ENCODE measurements around the gene TLR10. TPM values are rescaled to one million over a fixed set of nuclear protein-coding genes. Genes with fewer than 3 reads are reported as not detected.

The TLR10 gene
- total RNA-seq, 1 donor from 2014 or later: not detected

- Histone ChIP-seq H3K4me1 (no peaks in the 10 kb centered on the region), H3K36me3 (no peaks in the 10 kb centered on the region), H3K27me3 (ENCODE audit: low read depth) (no peaks in the 10 kb centered on the region), H3K4me3 (peak overlapping the region; percentile 9), H3K27ac (replicated peaks) (peak overlapping the region; percentile 19), H3K9me3 (replicated peaks) (peaks cover 10% of the 10 kb centered on the region)
- TF ChIP-seq CTCF (IDR thresholded peaks at IDR 0.05; ENCODE audit: borderline replicate concordance): no peak
- DNase-seq: no peak
- intact Hi-C loops (cut with micrococcal nuclease): no loop called here
Measured at GRCh38 chr4:38743866-38744265, 38.9 kb downstream of the TLR10 start.

GRCh38 chr4:38740303-38740702 is 42.5 kb downstream of the TLR10 start:
- H3K4me3 ChIP-seq: no peak overlapping the region
- no peaks in the 10 kb centered on the region for H3K27me3 ChIP-seq (ENCODE audit: low read depth)
- H3K27ac ChIP-seq (replicated peaks): no peak overlapping the region
- DNase-seq: no peak
- no peaks in the 10 kb centered on the region for H3K36me3 ChIP-seq
- no peak for TF ChIP-seq CTCF (IDR thresholded peaks at IDR 0.05; ENCODE audit: borderline replicate concordance)
- H3K9me3 ChIP-seq (replicated peaks): no peaks in the 10 kb centered on the region
- H3K4me1 ChIP-seq: no peaks in the 10 kb centered on the region
- intact Hi-C loops (cut with micrococcal nuclease): no loop called here

- H3K4me3 ChIP-seq: no peak overlapping the region
- H3K27me3 ChIP-seq (ENCODE audit: low read depth): no peaks in the 10 kb centered on the region
- DNase-seq: no peak
- no peak overlapping the region for H3K27ac ChIP-seq (replicated peaks)
- no peaks in the 10 kb centered on the region for H3K4me1 ChIP-seq
- no peak for TF ChIP-seq CTCF (IDR thresholded peaks at IDR 0.05; ENCODE audit: borderline replicate concordance)
- no peaks in the 10 kb centered on the region for H3K9me3 ChIP-seq (replicated peaks)
- intact Hi-C loops (cut with micrococcal nuclease): no loop called here
- H3K36me3 ChIP-seq: no peaks in the 10 kb centered on the region
Measured at GRCh38 chr4:38738940-38739803, 43.6 kb downstream of the TLR10 start.

GRCh38 chr4:38735870-38736269 is 46.9 kb downstream of the TLR10 start:
- no peak for TF ChIP-seq CTCF (IDR thresholded peaks at IDR 0.05; ENCODE audit: borderline replicate concordance)
- intact Hi-C loops (cut with micrococcal nuclease): no loop called here

GRCh38 chr4:38734911-38735310 is 47.9 kb downstream of the TLR10 start:
- H3K4me3 ChIP-seq: no peak overlapping the region

More at GRCh38 chr4:38735870-38736269, 46.9 kb downstream of the TLR10 start:
- peaks cover 5% of the 10 kb centered on the region for H3K4me1 ChIP-seq
- H3K27ac ChIP-seq (replicated peaks): no peak overlapping the region
- H3K36me3 ChIP-seq: no peaks in the 10 kb centered on the region
- no peak overlapping the region for H3K4me3 ChIP-seq
- no peak for DNase-seq
- no peaks in the 10 kb centered on the region for H3K27me3 ChIP-seq (ENCODE audit: low read depth)
- no peaks in the 10 kb centered on the region for H3K9me3 ChIP-seq (replicated peaks)

More at GRCh38 chr4:38734911-38735310, 47.9 kb downstream of the TLR10 start:
- Histone ChIP-seq H3K4me1 (peaks cover 8% of the 10 kb centered on the region), H3K27me3 (ENCODE audit: low read depth) (no peaks in the 10 kb centered on the region), H3K36me3 (no peaks in the 10 kb centered on the region), H3K9me3 (replicated peaks) (no peaks in the 10 kb centered on the region), H3K27ac (replicated peaks) (no peak overlapping the region)
- no peak for DNase-seq
- no peak for TF ChIP-seq CTCF (IDR thresholded peaks at IDR 0.05; ENCODE audit: borderline replicate concordance)
- intact Hi-C loops (cut with micrococcal nuclease): loop anchor here (5.0 kb wide), 1 partner anchor 558 kb away; no protein-coding TSS in a partner anchor
